ENCODE measurements around the gene VTI1A.
"Not testable (repeated sequence)": the region's sequence is repeated elsewhere in the genome, so short reads cannot be mapped to it uniquely, and the experiment has no call there.

Gene VTI1A

DNA sequence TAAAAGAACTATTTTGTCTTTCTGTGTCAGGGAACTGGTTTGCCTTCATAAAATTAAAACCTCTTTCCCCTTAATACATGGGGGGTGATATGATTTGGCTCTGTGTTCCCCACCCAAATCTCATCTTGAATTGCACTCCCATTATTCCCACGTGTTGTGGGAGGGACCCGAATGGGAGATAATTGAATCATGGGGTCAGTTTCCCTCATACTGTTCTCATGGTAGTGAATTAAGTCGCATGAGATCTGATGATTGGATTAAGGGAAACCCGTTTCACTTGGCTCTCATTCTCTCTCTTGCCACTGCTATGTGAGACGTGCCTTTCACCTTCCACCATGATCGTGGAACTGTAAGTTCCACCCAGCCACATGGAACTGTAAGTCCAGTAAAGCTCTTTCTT, 142.1 kb downstream of the VTI1A start:
- H3K4me1 ChIP-seq (ENCODE audit: insufficient read depth, low read length), result peaks cover 25% of the 10 kb centered on the region
- no peak overlapping the region for H3K9ac ChIP-seq (ENCODE audit: low read depth, low read length)

DNA sequence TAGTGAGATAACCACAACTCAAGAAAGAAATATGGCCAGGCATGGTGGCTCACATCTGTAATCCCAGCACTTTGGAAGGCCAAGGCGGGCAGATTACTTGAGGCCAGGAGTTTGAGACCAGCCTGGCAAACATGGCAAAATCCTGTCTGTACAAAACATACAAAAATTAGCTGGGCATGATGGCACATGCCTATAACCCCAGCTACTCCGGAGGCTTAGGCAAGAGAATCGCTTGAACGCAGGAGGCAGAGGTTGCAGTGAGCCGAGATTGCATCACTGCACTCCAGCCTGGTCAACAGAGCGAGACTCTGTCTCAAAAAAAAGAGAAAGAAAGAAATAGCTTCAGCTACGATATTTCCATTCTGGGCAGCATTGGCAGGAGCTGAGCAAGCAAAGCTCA, 143.8 kb downstream of the VTI1A start:
- H3K4me3 ChIP-seq (ENCODE audit: low read length); H3K9me3 ChIP-seq (ENCODE audit: insufficient read depth, low read depth, low read length); H3K9ac ChIP-seq (ENCODE audit: low read depth, low read length); H3K27ac ChIP-seq (ENCODE audit: low read depth, low read length); H3K27me3 ChIP-seq (ENCODE audit: insufficient read depth, low read length); H3K36me3 ChIP-seq (ENCODE audit: insufficient read depth, low read length): not testable (repeated sequence)
- 95% methylated on average over 7 of the region's 7 CpGs for WGBS
- peaks cover 25% of the 10 kb centered on the region for H3K4me1 ChIP-seq (ENCODE audit: insufficient read depth, low read length)

More for the DNA sequence above, 142.1 kb downstream of the VTI1A start:
- 88% methylated on average over 5 of the region's 6 CpGs for WGBS
- H3K4me3 ChIP-seq (ENCODE audit: low read length), result no peak overlapping the region
- no peak overlapping the region for H3K27ac ChIP-seq (ENCODE audit: low read depth, low read length)
- no peaks in the 10 kb centered on the region for H3K27me3 ChIP-seq (ENCODE audit: insufficient read depth, low read length)
- no peaks in the 10 kb centered on the region for H3K9me3 ChIP-seq (ENCODE audit: insufficient read depth, low read depth, low read length)
- no peaks in the 10 kb centered on the region for H3K36me3 ChIP-seq (ENCODE audit: insufficient read depth, low read length)

DNA sequence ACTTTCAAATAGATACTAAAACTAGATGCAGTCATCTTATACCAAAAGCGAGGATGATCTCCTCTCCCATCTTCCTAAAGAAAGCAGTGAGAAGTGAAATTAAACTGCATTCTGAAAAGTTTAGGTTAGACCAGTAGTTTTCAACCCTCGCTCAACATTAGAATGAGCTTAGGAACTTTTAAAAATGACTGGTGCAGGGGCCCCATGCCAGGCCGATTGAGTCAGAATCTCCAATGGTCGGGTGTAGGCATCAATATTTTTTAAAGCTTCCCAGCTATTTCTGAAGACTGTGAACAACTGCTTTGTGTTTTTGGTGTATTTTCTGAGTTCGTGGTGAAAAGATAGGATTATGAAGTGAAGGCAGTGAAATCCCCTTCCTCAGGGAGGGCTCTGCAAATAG, 146.0 kb downstream of the VTI1A start:
- H3K27ac ChIP-seq (ENCODE audit: low read depth, low read length), result no peak overlapping the region
- peaks cover 6% of the 10 kb centered on the region for H3K4me1 ChIP-seq (ENCODE audit: insufficient read depth, low read length)
- no peaks in the 10 kb centered on the region for H3K9me3 ChIP-seq (ENCODE audit: insufficient read depth, low read depth, low read length)
- no peaks in the 10 kb centered on the region for H3K36me3 ChIP-seq (ENCODE audit: insufficient read depth, low read length)
- 89% methylated on average over 4 of the region's 5 CpGs for WGBS
- H3K27me3 ChIP-seq (ENCODE audit: insufficient read depth, low read length), result no peaks in the 10 kb centered on the region
- H3K9ac ChIP-seq (ENCODE audit: low read depth, low read length), result no peak overlapping the region
- no peak overlapping the region for H3K4me3 ChIP-seq (ENCODE audit: low read length)

DNA sequence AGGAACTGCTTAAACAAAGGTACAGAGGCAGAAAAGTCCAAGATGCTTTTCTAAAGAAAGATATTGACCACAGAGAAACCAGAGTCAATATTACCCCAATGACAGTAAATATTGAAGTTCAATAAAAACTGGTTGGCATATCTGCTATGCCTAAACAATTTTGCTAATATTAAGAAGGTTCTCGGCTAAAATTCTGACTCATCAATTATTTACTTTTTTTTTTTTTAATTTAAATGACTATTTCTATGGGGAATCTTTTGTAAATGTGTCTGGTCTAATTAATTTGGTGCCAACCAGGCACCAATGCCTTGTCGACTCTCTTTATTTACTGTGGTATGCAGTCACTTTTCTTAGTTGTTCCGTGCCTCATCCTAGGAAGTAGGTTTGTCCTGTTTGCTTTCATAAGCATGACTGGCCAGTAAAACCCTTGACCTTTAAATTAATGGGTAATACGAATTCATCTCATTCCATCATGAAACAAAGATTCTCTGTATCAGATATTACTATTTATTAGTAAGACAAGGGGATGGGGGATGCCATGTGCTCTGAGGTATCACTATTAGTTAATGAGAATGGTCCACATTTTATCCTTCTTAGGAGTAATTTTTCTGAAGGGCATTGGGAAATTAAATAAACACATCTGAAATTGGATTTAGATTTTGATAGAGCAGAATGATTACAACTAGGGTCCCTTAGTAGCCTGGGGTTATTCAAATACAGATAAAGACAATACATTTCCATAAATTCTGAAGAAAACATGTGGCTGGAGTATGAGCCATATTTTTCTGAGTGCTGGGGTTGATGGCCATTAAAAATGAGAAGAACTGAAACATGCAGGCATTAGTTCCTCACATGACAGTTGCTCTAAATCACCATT, 154.4 kb downstream of the VTI1A start:
- Histone ChIP-seq H3K9ac (ENCODE audit: low read depth, low read length) (no peak overlapping the region), H3K4me3 (ENCODE audit: low read length) (no peak overlapping the region), H3K36me3 (ENCODE audit: insufficient read depth, low read length) (no peaks in the 10 kb centered on the region), H3K4me1 (ENCODE audit: insufficient read depth, low read length) (peaks cover 4% of the 10 kb centered on the region; the same call in 1 of the 2 replicates), H3K9me3 (ENCODE audit: insufficient read depth, low read depth, low read length) (no peaks in the 10 kb centered on the region), H3K27me3 (ENCODE audit: insufficient read depth, low read length) (no peaks in the 10 kb centered on the region), H3K27ac (ENCODE audit: low read depth, low read length) (no peak overlapping the region)
- WGBS, result 95% methylated on average over 2 of the region's 4 CpGs

DNA sequence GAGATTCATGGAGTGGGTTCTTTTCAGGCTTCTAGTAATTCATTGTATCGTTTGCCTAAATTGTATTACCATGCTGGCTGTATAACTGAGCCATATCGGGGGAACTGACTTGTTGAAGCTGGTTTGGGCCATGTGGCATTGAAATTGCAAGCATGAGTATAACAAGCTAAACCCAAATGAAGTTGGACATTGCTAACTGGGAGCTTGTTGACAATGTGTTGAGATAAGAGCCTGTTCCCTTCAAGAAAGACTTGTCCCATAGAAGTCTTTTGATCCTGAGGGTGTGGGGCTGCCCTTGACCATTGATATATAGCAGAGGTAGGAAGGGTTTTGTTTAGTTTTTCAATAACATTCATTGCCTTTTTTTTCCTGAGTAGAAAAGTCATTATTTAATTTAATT, 156.0 kb downstream of the VTI1A start:
- no peaks in the 10 kb centered on the region for H3K9me3 ChIP-seq (ENCODE audit: insufficient read depth, low read depth, low read length)
- H3K27ac ChIP-seq (ENCODE audit: low read depth, low read length), result no peak overlapping the region
- peaks cover 4% of the 10 kb centered on the region; the same call in 1 of the 2 replicates for H3K4me1 ChIP-seq (ENCODE audit: insufficient read depth, low read length)
- H3K36me3 ChIP-seq (ENCODE audit: insufficient read depth, low read length), result no peaks in the 10 kb centered on the region
- no peak overlapping the region for H3K9ac ChIP-seq (ENCODE audit: low read depth, low read length)
- no peaks in the 10 kb centered on the region for H3K27me3 ChIP-seq (ENCODE audit: insufficient read depth, low read length)
- WGBS, result 94% methylated on average over 2 of the region's 2 CpGs
- no peak overlapping the region for H3K4me3 ChIP-seq (ENCODE audit: low read length)

DNA sequence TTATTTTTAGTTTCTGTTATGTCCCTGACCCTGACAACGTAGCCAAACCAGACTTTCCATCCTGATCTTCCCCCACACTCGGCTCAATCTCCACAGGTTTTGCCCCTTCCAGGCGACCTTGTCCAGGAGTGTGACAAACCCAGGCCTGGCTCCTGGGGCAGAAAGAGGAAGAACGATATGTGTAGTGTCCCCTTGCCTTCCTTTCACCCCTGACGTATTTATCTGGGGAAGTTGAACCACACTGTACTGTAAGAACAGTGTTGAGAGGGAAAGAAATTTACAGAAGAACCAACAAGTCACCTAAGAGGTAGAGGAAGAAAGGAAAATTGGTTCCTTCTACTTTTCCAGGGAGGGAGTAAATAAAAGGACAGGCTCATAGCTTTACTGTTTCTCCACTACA, 158.0 kb downstream of the VTI1A start:
- H3K4me1 ChIP-seq (ENCODE audit: insufficient read depth, low read length), result peaks cover 4% of the 10 kb centered on the region; the same call in 1 of the 2 replicates
- no peaks in the 10 kb centered on the region for H3K9me3 ChIP-seq (ENCODE audit: insufficient read depth, low read depth, low read length)
- no peak overlapping the region for H3K27ac ChIP-seq (ENCODE audit: low read depth, low read length)
- H3K4me3 ChIP-seq (ENCODE audit: low read length), result no peak overlapping the region
- no peak overlapping the region for H3K9ac ChIP-seq (ENCODE audit: low read depth, low read length)
- 85% methylated on average over 5 of the region's 5 CpGs for WGBS
- H3K36me3 ChIP-seq (ENCODE audit: insufficient read depth, low read length), result no peaks in the 10 kb centered on the region
- no peaks in the 10 kb centered on the region for H3K27me3 ChIP-seq (ENCODE audit: insufficient read depth, low read length)

DNA sequence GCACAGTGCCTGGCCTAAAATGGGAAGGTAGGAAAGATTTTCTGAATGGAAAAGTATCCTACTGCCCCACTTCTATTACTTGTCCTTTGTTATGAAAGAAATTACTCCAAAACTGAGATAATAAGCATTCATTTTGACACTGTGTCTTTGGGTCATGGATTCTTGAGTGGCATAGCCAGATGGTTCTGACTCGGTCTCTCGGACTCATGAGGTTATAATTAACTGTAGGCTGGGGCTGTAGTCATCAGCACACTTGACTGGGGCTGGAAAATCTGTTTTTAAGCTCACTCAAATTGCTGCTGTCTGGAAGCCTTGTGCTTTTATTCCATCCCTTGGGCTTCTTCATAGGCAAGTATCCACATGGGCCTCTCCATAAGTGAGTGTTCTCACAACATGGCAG, 160.5 kb downstream of the VTI1A start:
- no peak overlapping the region for H3K9ac ChIP-seq (ENCODE audit: low read depth, low read length)
- H3K4me1 ChIP-seq (ENCODE audit: insufficient read depth, low read length), result peaks cover 4% of the 10 kb centered on the region; the same call in 1 of the 2 replicates
- no peak overlapping the region for H3K4me3 ChIP-seq (ENCODE audit: low read length)
- over 99% methylated on average over 2 of the region's 2 CpGs for WGBS
- H3K27me3 ChIP-seq (ENCODE audit: insufficient read depth, low read length), result no peaks in the 10 kb centered on the region
- H3K27ac ChIP-seq (ENCODE audit: low read depth, low read length), result no peak overlapping the region
- no peaks in the 10 kb centered on the region for H3K9me3 ChIP-seq (ENCODE audit: insufficient read depth, low read depth, low read length)
- H3K36me3 ChIP-seq (ENCODE audit: insufficient read depth, low read length), result no peaks in the 10 kb centered on the region

DNA sequence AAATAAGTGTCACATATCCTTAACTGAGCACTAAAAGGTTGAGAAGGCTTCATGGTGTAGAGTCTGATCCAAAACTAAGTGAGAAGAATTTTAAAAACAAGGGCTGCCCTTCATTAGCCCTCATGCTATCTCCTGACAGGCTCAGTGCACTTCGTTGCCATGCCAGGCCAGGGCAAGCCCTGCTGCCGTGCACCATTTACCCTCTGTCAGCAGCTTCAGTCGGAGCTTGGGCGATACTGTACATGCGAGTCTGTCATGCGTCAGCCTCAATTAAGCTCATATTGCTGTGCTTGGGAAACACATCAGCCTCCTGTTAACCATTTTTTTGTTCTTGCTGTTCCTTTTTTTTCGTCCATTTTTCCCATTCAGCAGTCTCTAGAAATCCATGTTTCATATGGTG, 166.6 kb downstream of the VTI1A start:
- Histone ChIP-seq H3K9me3 (ENCODE audit: insufficient read depth, low read depth, low read length) (peaks cover 17% of the 10 kb centered on the region; the same call in 1 of the 2 replicates), H3K9ac (ENCODE audit: low read depth, low read length) (no peak overlapping the region), H3K4me1 (ENCODE audit: insufficient read depth, low read length) (no peaks in the 10 kb centered on the region), H3K27me3 (ENCODE audit: insufficient read depth, low read length) (no peaks in the 10 kb centered on the region), H3K36me3 (ENCODE audit: insufficient read depth, low read length) (no peaks in the 10 kb centered on the region), H3K4me3 (ENCODE audit: low read length) (no peak overlapping the region), H3K27ac (ENCODE audit: low read depth, low read length) (no peak overlapping the region)
- 91% methylated on average over 7 of the region's 7 CpGs for WGBS

DNA sequence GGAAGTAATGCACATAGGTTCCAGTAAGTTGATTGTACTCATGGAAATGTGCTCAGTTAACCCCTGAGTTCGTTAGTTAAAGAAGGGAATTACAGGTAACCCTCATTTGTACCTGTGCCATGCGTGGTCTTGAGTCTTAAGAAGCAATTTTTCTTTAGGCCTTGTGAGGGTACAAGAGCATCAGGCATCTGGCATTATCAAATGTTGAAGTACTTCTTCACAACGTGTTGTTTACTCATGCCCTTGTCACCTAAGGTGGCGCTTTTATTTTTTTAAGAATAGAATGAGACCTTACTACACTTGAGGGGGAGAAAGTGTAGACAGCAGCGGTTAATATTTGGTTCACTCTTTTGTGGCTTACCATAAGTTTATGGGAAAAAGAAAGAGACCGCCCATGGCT, 167.1 kb downstream of the VTI1A start:
- no peak overlapping the region for H3K9ac ChIP-seq (ENCODE audit: low read depth, low read length)
- no peaks in the 10 kb centered on the region for H3K4me1 ChIP-seq (ENCODE audit: insufficient read depth, low read length)
- no peak overlapping the region for H3K4me3 ChIP-seq (ENCODE audit: low read length)
- no peaks in the 10 kb centered on the region for H3K36me3 ChIP-seq (ENCODE audit: insufficient read depth, low read length)
- 89% methylated on average over 6 of the region's 6 CpGs for WGBS
- H3K9me3 ChIP-seq (ENCODE audit: insufficient read depth, low read depth, low read length), result peaks cover 17% of the 10 kb centered on the region; the same call in 1 of the 2 replicates
- no peaks in the 10 kb centered on the region for H3K27me3 ChIP-seq (ENCODE audit: insufficient read depth, low read length)
- H3K27ac ChIP-seq (ENCODE audit: low read depth, low read length), result no peak overlapping the region

DNA sequence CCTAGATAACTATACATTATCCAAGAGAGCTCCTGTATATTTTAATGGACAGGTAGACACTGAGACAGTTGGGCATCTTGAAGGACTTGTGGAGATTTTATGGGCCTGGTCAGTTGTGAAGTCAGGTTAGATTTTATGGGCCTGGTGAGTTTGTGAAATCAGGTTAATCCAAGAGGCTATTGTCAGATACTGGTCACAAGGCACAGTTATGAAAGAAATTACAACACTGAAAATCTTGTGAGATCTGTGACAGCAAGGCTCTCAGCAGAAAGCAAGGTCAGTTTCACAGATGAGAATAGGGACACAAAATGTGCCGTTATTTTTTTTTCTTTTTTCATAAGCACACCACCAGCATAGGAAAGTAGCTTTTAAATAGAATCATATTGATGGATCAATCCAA, 167.6 kb downstream of the VTI1A start:
- Histone ChIP-seq H3K27ac (ENCODE audit: low read depth, low read length) (no peak overlapping the region), H3K4me1 (ENCODE audit: insufficient read depth, low read length) (no peaks in the 10 kb centered on the region), H3K4me3 (ENCODE audit: low read length) (no peak overlapping the region), H3K9me3 (ENCODE audit: insufficient read depth, low read depth, low read length) (peaks cover 17% of the 10 kb centered on the region; the same call in 1 of the 2 replicates), H3K27me3 (ENCODE audit: insufficient read depth, low read length) (no peaks in the 10 kb centered on the region), H3K36me3 (ENCODE audit: insufficient read depth, low read length) (no peaks in the 10 kb centered on the region), H3K9ac (ENCODE audit: low read depth, low read length) (no peak overlapping the region)
- 80% methylated on average over 1 of the region's 1 CpG for WGBS

DNA sequence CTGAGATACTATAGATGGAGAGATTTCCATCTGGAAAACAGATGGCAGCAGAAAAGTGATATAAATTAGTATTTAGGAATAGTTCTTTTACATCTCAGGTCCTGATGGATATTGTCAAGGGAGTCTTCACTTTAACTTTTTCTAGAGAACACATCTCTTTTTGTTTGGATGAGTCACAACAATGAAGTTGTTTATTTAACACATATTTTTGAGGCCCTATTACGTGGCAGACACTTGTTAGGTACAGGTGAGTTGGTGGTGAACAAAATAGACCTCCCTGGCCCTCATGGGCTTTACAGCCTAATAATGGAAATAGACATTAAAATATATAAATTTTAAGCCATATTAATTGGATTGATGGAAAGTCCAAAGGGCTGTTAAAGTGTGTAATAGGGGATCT, 168.3 kb downstream of the VTI1A start:
- Histone ChIP-seq H3K9me3 (ENCODE audit: insufficient read depth, low read depth, low read length) (peaks cover 17% of the 10 kb centered on the region; the same call in 1 of the 2 replicates), H3K9ac (ENCODE audit: low read depth, low read length) (no peak overlapping the region), H3K27me3 (ENCODE audit: insufficient read depth, low read length) (no peaks in the 10 kb centered on the region), H3K27ac (ENCODE audit: low read depth, low read length) (no peak overlapping the region), H3K4me1 (ENCODE audit: insufficient read depth, low read length) (no peaks in the 10 kb centered on the region), H3K36me3 (ENCODE audit: insufficient read depth, low read length) (no peaks in the 10 kb centered on the region), H3K4me3 (ENCODE audit: low read length) (no peak overlapping the region)
- WGBS, result no CpG with 5 or more reads among the region's 1 CpG
